Transverse colon (tissue), 4 donors: ENCODE data around the gene LRCH3. TPM values are rescaled to one million over a fixed set of nuclear protein-coding genes. Genes with fewer than 3 reads are reported as not detected.

Source experiments
- DNase-seq: peaks from one replicate; pipeline ENCODE4 v3.0.0-alpha.2; 2019
- H3K27ac ChIP-seq, 4 donors: fragments of 200-600 bp; sonication (generic); 2 replicates each; pipeline ENCODE4 v1.5.1; 2016 to 2018; ENCODE audit warnings: inconsistent platforms in 4 of 4
- H3K27me3 ChIP-seq: fragments of 200-600 bp; sonication (generic); 2 replicates; pipeline ENCODE4 v1.5.1; 2017; ENCODE audit warnings: inconsistent platforms
- H3K36me3 ChIP-seq, 4 donors: fragments of 200-600 bp; sonication (generic); 2 replicates each; pipeline ENCODE4 v1.5.1; 2017 to 2019; ENCODE audit warnings: inconsistent platforms in 4 of 4
- H3K4me1 ChIP-seq, 4 donors: fragments of 200-600 bp; sonication (generic); 2 replicates each; pipeline ENCODE4 v1.5.1; 2017 to 2020; ENCODE audit warnings: inconsistent platforms in 4 of 4
- H3K4me3 ChIP-seq, 4 donors: fragments of 200-600 bp; sonication (generic); 1 replicate in 1 of 4; 2 replicates in 3 of 4; pipeline versions ENCODE4 v1.5.1 to v1.6.1; 2017 to 2019; ENCODE audit warnings: inconsistent platforms in 4 of 4
- H3K9me3 ChIP-seq, 2 donors: fragments of 200-600 bp; sonication (generic); 2 replicates each; pipeline ENCODE4 v1.5.1; 2017 to 2019; ENCODE audit warnings: inconsistent platforms in 2 of 2
- EP300 ChIP-seq: sonication (generic); formaldehyde crosslinking; IDR thresholded peaks from one replicate; pipeline ENCODE4 v1.6.1; 2017; ENCODE audit warnings: antibody characterized with exemption, low read depth
- POLR2A ChIP-seq: fragments of 450-650 bp; IDR thresholded peaks from one replicate; pipeline ENCODE4 v1.6.1; 2016; ENCODE audit warnings: antibody characterized with exemption, mild to moderate bottlenecking, moderate library complexity
- POLR2AphosphoS5 ChIP-seq, 3 donors: sonication (generic); formaldehyde crosslinking; IDR thresholded peaks; one replicate each; pipeline ENCODE4 v1.6.1; 2016; ENCODE audit warnings: antibody characterized with exemption in 3 of 3
- WGBS, 2 donors: methylation state at CpG; one replicate each; pipeline ENCODE4 v1.1.5; 2018; ENCODE audit warnings: low coverage in 1 of 2; 5-methylcytosine and 5-hydroxymethylcytosine counted together
- in situ Hi-C, 4 donors: fragments of 200-750 bp; cut with MboI; loops; one replicate each; pipeline versions ENCODE4 v1.15.0 to v1.15.1; 2017; ENCODE audit warnings: low sequenced_read_pairs in 3 of 4, low pct_ligation_motif_present in 1 of 4, low pct_unique_long_range_greater_than_20kb in 1 of 4
- intact Hi-C: fragments of 100-400 bp; cut with DNase I; formaldehyde crosslinking; loops from one replicate; pipeline ENCODE4 v1.15.1; 2023; ENCODE audit warnings: low total_unique reads
- total RNA-seq, 4 donors: library from RNA; depleted of rRNA; stranded (reverse); fragments of >200 nt; gene quantifications; one replicate each; pipeline ENCODE4 v1.1.0, GENCODE V29; 2016
- TF ChIP-seq, protein P1 (sequence below), 5 experiments: fragments of 200-600 bp in 3 of 5; fragments of 450-650 bp in 2 of 5; sonication (generic) in 3 of 5; IDR thresholded peaks; 1 replicate in 2 of 5; 2 replicates in 3 of 5; pipeline ENCODE4 v1.5.1; 2016 to 2017; ENCODE audit warnings: antibody characterized with exemption in 5 of 5, inconsistent platforms in 3 of 5, mild to moderate bottlenecking in 2 of 5, moderate library complexity in 1 of 5

Gene LRCH3
- total RNA-seq, 4 donors from 2014 or later = 36.0 to 122 (median 51.2) TPM

DNA sequence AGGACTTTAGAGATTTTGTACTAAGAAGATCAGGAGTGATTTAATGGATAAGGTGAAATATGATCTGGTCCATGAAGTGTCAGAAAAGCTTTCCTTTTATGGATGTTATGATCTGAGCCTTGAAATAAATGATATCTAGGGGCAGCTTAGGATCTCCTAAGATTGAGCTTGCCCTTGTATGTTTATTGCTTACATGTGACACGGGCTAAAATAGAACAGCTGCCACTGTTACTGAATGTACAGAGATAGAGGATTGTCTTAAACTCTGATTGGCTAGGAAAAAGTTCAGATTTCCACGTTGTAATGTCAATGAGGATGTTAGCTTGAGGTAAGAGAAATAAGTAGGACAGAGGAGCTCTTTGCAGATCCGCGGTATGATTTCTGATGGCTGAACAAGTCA, 32.5 kb upstream of the LRCH3 start:
- H3K36me3 ChIP-seq = peaks cover 0 to 42% (median 0%) of the 10 kb centered on the region in 4 donors
- TF ChIP-seq EP300 (no peak), POLR2A (no peak), POLR2AphosphoS5 (IDR thresholded peaks at IDR 0.05) (no peak)
- TF ChIP-seq, protein P1, sequence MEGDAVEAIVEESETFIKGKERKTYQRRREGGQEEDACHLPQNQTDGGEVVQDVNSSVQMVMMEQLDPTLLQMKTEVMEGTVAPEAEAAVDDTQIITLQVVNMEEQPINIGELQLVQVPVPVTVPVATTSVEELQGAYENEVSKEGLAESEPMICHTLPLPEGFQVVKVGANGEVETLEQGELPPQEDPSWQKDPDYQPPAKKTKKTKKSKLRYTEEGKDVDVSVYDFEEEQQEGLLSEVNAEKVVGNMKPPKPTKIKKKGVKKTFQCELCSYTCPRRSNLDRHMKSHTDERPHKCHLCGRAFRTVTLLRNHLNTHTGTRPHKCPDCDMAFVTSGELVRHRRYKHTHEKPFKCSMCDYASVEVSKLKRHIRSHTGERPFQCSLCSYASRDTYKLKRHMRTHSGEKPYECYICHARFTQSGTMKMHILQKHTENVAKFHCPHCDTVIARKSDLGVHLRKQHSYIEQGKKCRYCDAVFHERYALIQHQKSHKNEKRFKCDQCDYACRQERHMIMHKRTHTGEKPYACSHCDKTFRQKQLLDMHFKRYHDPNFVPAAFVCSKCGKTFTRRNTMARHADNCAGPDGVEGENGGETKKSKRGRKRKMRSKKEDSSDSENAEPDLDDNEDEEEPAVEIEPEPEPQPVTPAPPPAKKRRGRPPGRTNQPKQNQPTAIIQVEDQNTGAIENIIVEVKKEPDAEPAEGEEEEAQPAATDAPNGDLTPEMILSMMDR (IDR thresholded peaks at IDR 0.05) = no peak
- no peak overlapping the region for H3K27ac ChIP-seq
- H3K27me3 ChIP-seq = no peaks in the 10 kb centered on the region
- peaks cover 0 to 9% (median 0%) of the 10 kb centered on the region in 4 donors for H3K4me1 ChIP-seq
- no peak overlapping the region for H3K4me3 ChIP-seq
- WGBS, 2 donors = 87 to 93% methylated on average over 4 of the region's 4 CpGs
- in situ Hi-C loops (no loop called here), intact Hi-C loops (no loop called here)
- no peaks in the 10 kb centered on the region for H3K9me3 ChIP-seq
- DNase-seq = no peak

DNA sequence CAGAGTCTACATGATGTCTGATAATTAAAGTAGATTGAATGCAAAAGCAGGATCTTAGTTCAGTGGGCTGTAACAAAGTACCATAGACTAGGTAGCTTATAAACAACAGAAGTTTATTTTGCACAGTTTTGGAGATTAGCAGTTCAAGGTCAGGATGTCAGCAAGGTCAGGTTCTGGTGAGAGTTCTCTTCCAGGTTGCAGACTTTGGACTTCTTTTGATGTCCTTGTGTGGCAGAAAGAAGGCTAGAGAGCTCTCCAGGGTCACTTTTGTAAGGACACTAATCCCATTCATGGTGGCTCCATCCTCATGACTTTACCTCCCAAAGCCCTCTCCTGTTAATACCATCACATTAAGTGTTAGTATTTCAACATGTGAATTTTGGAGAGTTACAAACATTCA, 29.3 kb upstream of the LRCH3 start:
- in situ Hi-C loops = no loop called here
- intact Hi-C loops = no loop called here
- no peak for DNase-seq
- no peaks in the 10 kb centered on the region for H3K27me3 ChIP-seq
- TF ChIP-seq, protein P1 (IDR thresholded peaks at IDR 0.05) = no peak
- TF ChIP-seq POLR2AphosphoS5 (IDR thresholded peaks at IDR 0.05) (no peak), EP300 (no peak), POLR2A (no peak)
- peaks cover 0 to 53% (median 0%) of the 10 kb centered on the region in 4 donors for H3K36me3 ChIP-seq
- H3K4me3 ChIP-seq = no peak overlapping the region
- H3K4me1 ChIP-seq = no peaks in the 10 kb centered on the region
- H3K9me3 ChIP-seq = no peaks in the 10 kb centered on the region
- no peak overlapping the region for H3K27ac ChIP-seq

DNA sequence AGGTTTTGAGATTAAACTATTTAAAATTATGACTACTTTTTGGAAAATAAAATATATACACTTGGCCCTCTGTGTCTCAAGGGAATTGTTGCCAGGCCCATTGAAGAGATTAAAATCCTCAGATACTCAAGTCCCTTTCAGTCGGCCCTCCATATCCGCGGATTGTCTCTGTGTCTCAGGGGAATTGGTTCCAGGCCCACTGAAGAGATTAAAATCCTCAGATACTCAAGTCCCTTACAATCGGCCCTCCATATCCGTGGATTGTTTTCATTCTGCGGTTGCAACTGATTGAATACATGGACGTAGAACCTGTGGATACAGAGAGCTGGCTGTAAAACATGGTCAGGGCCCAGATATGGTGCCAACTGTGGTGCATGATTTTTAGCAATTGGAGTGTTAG, 15.7 kb upstream of the LRCH3 start:
- intact Hi-C loops = no loop called here
- peaks cover 0 to 76% (median 34%) of the 10 kb centered on the region in 4 donors for H3K36me3 ChIP-seq
- in situ Hi-C loops = no loop called here
- TF ChIP-seq POLR2A = no peak
- no peak for DNase-seq
- no peak overlapping the region for H3K4me3 ChIP-seq
- 84 to 90% methylated on average over 5 to 7 of the region's 7 CpGs for whole genome bisulfite sequencing, 2 donors
- H3K27ac ChIP-seq = no peak overlapping the region
- no peaks in the 10 kb centered on the region for H3K9me3 ChIP-seq
- no peaks in the 10 kb centered on the region for H3K27me3 ChIP-seq
- H3K4me1 ChIP-seq = no peaks in the 10 kb centered on the region

DNA sequence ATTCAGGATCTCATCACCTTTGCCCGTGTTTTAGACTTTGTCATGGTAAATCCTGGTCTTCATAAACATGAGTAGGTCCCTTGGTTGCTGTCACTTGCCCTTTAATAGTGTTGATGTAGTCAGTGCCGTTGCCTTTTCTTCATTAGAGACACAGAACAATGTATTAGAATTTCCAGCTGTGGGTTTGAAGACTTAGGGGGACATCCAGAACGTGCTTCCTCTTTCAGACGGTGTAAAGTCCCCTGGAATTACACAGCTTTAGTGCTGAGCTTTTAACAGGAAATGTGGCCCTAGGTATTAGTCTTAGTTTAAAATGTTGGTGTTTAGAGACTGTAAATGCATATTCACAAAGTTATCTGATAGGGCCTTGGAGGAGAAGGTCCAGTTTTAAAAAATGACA, 8.8 kb upstream of the LRCH3 start:
- Histone ChIP-seq H3K4me3 (no peak overlapping the region), H3K4me1 (no peaks in the 10 kb centered on the region), H3K36me3 (peaks cover 0 to 41% (median 21%) of the 10 kb centered on the region in 4 donors), H3K9me3 (no peaks in the 10 kb centered on the region), H3K27ac (no peak overlapping the region), H3K27me3 (no peaks in the 10 kb centered on the region)
- intact Hi-C loops = no loop called here
- in situ Hi-C loops = no loop called here
- DNase-seq = no peak
- WGBS, 2 donors = 69 to 71% methylated on average over 1 to 4 of the region's 4 CpGs
- TF ChIP-seq EP300 = no peak
- no peak for TF ChIP-seq POLR2A

DNA sequence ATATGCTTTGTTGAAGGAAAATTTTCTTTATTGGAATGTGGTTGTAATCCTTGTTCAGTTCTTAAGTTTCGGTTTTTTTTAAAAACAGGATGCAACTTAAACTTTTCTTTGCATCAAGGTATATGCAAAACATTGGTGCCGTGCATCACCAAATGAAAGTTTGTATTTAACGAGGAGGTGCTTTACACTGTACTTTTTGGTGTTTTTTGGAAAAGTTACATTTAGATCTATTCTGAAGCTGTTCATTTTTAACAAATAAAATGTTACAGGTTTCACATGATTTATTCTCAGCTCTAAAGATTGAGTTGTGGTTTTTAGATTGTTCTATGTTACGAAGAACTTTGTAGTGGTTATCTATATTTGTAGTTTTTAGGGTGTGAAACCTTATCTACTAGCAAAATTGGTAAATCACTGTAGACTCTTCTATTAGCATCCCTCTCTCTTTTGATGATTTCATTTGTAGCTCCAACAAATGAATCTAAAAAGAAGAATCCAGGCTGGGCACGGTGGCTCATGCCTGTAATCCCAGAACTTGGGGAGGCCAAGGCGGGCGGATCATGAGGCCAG, 7.0 kb upstream of the LRCH3 start:
- TF ChIP-seq POLR2A (no peak), POLR2AphosphoS5 (IDR thresholded peaks at IDR 0.05) (no peak), EP300 (no peak)
- TF ChIP-seq, protein P1 (IDR thresholded peaks at IDR 0.05) = no peak
- no peaks in the 10 kb centered on the region for H3K9me3 ChIP-seq

More for the DNA sequence above, 7.0 kb upstream of the LRCH3 start:
- in situ Hi-C loops = no loop called here
- peaks cover 0 to 26% (median 12%) of the 10 kb centered on the region in 4 donors for H3K36me3 ChIP-seq
- H3K4me3 ChIP-seq = no peak overlapping the region
- no peak for DNase-seq
- no peaks in the 10 kb centered on the region for H3K27me3 ChIP-seq
- intact Hi-C loops = no loop called here
- no peaks in the 10 kb centered on the region for H3K4me1 ChIP-seq
- 82 to 84% methylated on average over 5 to 7 of the region's 7 CpGs for WGBS, 2 donors
- no peak overlapping the region for H3K27ac ChIP-seq
